Activated T-cell treated with anti-CD3 and anti-CD28 coated beads for 1 hour (primary cell): ENCODE measurements around the gene TGFB3.
"Not testable (repeated sequence)": the region's sequence is repeated elsewhere in the genome, so short reads cannot be mapped to it uniquely, and the experiment has no call there.

Experiments used
- DNase-seq: peaks from one replicate; pipeline ENCODE4 v3.0.0-alpha.2; 2020; ENCODE audit warnings: low read depth

Gene TGFB3

GRCh38 chr14:75952489-75952888 is 29.3 kb downstream of the TGFB3 start:
- no peak for DNase-seq

- DNase-seq = no peak
Measured at GRCh38 chr14:75946785-75947184, 35.0 kb downstream of the TGFB3 start.

DNA sequence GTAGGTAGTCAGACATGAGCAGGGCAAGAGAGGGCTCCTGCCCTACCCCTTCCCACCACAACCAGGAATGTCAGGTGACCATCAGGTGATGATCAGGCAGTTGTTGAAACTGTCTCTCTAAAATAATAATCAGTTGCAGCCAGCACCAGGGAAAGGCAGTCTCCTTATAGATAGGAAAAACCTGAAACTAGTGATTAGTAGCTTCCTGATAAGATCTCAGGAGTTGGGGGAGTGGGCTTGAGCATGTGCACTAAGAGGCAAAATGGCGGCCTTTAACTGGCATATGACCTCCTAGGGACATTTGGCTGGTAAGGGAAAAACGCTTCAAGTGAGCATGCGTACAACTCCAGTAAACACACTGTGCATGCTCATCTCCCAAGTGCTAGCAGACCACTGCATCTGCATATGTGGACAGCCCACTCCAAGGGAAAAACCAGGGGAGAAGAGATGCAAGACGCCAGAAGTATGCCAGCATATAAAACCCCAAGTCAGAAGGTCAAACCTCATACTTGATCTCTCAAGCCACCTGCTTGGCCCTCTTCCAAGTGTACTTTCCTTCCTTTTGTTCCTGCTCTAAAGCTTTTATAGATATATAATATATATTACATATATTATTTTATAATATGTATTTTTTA is 37.1 kb downstream of the TGFB3 start:
- DNase-seq = no peak

- DNase-seq = no peak
Measured at GRCh38 chr14:75941030-75941429, 40.8 kb downstream of the TGFB3 start.

GRCh38 chr14:75939200-75939599 is 42.6 kb downstream of the TGFB3 start:
- DNase-seq = no peak

- no peak for DNase-seq
Measured at GRCh38 chr14:75934998-75935628, 46.7 kb downstream of the TGFB3 start.

DNA sequence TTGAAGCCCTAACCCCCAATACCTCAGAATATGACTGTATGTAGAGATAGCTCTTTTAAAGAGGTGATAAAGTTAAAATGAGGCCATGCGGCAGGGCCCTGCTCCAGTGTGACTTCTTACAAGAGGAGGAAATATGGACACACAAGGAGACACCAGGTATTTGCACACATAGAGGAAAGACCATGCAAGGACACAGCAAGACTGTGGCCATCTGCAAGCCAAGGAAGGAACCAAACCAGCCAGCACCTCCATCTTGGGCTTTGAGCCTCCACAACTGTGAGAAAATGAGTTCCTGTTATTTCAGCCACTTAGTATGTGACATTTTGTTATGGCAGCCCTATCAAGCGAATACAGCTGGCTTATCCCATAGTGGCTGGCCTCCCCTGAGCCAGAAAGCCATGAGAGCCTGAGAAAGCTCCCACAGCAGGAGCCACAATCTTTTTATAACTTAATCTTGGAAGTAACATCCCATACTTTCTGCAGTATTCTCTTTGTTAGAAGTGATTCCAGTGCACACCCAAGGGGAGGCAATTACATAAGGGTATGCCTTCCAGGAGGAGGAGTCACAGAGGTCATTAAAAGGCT is 48.0 kb downstream of the TGFB3 start:
- no peak for DNase-seq

GRCh38 chr14:75928690-75929181 is 53.1 kb downstream of the TGFB3 start:
- no peak for DNase-seq

DNA sequence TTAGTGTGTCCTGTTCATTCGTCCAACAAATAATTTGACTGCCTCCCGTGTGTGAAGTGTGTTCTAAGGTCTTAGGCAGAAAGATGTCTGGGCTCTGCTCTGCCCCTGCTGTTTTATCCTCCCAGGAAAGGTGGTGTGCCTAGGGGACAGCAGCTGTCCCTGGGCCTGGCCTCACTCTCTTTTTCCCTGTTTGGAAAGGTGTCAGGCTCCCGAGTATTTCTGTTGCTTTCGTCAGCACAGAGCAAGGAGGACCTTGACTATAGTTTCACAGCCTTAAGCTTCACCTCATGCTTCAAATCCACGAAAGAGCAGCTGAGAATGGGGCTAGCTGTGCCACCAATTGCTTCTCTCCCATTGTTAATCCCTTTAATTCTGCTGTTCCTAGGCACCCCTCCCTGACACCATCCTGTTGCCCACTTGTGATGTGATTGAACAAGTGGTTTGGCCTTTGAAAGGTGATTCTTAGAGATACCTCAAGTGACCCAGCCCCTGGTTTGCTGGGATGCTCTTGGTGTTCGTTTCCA is 54.2 kb downstream of the TGFB3 start:
- no peak for DNase-seq

DNA sequence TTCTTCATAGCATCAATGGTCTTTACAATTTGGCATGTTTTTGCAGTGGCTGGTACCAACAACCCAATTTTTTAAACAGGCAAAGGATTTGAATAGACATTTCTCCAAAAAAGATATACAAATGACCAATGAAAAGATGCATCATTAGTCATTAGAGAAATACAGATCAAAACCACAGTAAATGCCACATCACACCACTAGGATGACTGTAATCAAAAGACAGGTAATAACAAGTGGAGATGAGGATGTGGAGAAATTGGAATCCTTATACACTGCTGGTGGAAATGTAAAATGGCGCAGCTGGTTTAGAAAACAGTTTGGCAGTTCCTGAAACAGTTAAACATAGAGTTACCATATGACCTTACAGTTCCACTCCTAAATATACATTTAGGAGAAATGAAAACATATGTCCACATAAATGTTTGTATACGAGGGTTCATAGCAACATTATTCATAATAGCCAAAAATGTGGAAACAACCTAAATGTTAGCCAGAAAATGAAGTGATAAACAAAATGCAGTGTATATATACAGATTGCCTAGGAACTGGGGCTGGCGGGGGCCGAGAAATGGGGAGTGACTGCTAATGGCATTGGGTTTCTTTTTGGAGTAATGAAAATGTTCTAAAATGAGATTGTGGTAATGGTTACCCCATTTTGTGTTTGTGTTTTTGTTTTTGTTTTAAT is 55.2 kb downstream of the TGFB3 start:
- no peak for DNase-seq

- not testable (repeated sequence) for DNase-seq
Measured at GRCh38 chr14:75925141-75925840, 56.5 kb downstream of the TGFB3 start.

DNA sequence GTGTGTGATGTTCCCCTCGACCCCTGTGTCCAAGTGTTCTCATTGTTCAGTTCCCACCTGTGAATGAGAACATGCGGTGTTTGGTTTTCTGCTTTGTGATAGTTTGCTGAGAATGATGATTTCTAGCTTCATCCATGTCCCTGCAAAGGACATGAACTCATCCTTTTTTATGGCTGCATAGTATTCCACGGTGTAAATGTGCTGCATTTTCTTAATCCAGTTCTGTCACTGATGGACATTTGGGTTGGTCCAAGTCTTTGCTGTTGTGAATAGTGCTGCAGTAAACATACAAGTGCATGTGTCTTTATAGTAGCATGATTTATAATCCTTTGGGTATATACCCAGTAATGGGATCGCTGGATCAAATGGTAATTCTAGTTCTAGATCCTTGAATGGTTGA is 61.4 kb downstream of the TGFB3 start:
- DNase-seq = not testable (repeated sequence)

GRCh38 chr14:75917946-75918335 is 63.9 kb downstream of the TGFB3 start:
- DNase-seq = no peak

- DNase-seq = no peak
Measured at GRCh38 chr14:75917322-75917945, 64.4 kb downstream of the TGFB3 start.

- no peak for DNase-seq
Measured at GRCh38 chr14:75915045-75915444, 66.8 kb downstream of the TGFB3 start.

DNA sequence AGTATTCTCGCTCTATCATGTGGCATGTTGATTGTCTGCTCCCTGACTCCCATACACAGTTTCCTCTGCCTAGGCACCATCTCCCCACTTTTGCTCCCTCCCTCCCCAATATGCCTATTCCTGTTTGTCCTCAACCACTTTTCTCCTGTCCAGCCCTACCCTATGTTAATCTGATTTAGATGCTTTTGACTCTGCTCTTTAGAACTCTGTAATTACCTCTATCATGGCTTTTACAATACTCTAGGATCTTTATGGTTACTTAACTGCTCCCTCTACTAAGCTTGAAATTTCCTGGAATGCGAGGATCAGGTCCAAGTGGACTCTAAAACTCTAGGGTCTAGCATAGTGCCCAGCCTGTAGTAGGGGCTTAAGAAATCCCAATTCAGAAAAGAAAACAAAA is 68.6 kb downstream of the TGFB3 start:
- no peak for DNase-seq

DNA sequence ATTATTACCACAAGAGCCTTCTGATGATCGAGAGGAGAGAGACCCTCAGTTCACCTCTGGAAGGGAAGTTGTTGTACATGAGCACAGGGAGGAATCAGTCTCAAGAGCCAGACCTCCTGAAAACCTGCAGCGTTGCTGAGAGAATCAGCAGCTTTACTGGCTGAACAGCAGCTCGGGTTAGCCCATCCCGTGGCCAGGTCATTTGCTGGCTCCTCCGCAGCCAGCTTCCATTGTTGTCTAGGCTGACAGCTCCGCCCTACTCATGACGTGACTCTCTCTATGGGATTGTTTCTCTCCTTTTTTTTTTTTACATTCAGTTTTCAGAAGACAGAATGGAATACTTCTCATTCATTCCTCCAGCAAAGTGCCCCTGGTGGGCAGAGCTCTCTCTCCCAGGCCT is 69.9 kb downstream of the TGFB3 start:
- DNase-seq = no peak

DNA sequence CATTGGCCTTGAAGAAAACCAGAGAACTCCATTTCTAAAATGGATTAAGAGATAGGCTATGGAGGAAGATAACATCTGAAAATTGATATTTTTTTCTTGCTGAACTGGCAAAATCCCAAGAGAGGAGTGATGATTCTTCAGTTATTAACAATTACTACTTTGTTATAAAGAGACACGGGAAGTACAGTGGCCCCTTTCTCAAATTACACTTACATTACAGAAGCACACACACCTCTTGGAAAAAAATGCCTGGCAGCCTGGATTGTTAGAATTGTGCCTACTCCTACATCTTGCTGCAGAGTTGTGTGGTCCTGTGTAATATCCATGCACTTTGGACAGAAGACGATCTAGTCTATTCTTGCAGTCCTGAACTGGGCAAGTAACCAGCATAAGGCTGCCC is 71.7 kb downstream of the TGFB3 start:
- DNase-seq = no peak

- no peak for DNase-seq
Measured at GRCh38 chr14:75909630-75910029, 72.2 kb downstream of the TGFB3 start.
